Neural progenitor cell (in vitro differentiated cells): Measurements from ENCODE around the gene IGFALS.

Experiments used
- CTCF ChIP-seq: fragments of 200-600 bp; sonication (generic); IDR thresholded peaks from 2 replicates; pipeline ENCODE4 v1.5.1; 2017; ENCODE audit warnings: antibody characterized with exemption, mild to moderate bottlenecking
- EZH2phosphoT487 ChIP-seq: fragments of 200-600 bp; sonication (generic); IDR thresholded peaks from 2 replicates; pipeline ENCODE4 v1.6.1; 2017; ENCODE audit warnings: antibody characterized with exemption

GRCh38 chr16:1771188-1771863, 22.2 kb downstream of the IGFALS start, which contains the start of gene NME3:
- TF ChIP-seq CTCF (no peak), EZH2phosphoT487 (no peak)
